Right hindlimb (tissue), 1 donor: ENCODE measurements around the gene ARHGEF26.

Source experiments
- DNase-seq: peaks from one replicate; pipeline ENCODE4 v3.0.0-alpha.2; 2018

The ARHGEF26 gene

GRCh38 chr3:154273381-154273780, 152.2 kb downstream of the ARHGEF26 start:
- no peak for DNase-seq

DNA sequence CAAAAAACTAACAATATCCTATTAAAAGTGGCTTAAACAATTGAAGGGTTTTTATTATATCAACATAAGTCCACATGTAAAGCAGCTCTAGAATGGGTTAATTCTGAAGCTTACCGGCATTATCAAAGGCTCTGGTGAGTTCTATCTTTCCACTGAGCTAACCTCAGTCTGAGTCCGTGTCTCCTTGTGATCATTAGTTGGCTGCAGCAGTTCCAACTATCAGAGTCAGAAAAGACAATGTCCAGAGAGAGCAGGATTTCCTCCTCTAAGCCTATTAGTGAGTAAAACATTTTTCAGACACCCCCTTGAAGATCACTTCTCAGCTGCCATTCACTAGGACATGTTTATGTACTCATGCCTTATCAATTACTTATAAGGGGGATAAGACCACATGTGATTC, 153.2 kb downstream of the ARHGEF26 start:
- DNase-seq, result no peak

GRCh38 chr3:154275292-154275691, 154.1 kb downstream of the ARHGEF26 start:
- DNase-seq, result no peak

DNA sequence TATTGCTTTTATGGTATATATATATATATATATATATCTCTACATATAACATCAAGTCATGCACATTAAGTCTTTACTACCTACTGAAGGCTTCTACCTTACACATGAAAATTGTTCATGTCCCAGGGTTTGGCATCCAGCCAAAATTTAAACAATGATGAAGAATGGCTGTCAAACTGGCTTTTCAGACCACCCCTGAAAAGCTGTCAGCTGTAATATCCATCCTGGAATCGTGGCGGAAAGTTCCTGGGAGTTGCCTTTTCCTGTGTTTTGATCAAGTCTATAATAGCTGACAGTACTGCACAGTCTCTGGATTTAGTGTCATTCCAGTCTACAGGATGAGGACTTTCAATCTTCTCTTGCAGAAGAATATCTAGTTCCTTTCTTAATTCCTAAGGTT, 154.8 kb downstream of the ARHGEF26 start:
- no peak for DNase-seq

DNA sequence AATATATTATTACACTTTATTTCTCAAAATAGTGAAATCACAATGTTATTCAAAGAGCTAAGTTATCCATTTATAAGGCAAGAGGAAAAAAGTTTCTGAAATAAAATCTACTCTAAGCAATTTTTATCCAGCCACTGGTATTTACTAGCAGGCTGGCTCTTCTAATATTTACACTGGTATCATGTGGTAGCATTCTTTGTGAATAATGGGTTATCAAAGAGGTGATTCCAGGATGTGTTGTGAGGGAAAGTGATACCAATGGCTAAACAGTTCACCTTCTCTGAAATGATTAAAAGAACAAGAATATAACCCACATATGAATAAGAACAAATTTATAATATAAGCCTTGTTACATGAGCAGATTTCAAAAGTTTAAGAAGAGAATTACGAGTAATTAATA, 159.0 kb downstream of the ARHGEF26 start:
- DNase-seq, result no peak

GRCh38 chr3:154285221-154285620, 164.0 kb downstream of the ARHGEF26 start:
- DNase-seq, result no peak

DNA sequence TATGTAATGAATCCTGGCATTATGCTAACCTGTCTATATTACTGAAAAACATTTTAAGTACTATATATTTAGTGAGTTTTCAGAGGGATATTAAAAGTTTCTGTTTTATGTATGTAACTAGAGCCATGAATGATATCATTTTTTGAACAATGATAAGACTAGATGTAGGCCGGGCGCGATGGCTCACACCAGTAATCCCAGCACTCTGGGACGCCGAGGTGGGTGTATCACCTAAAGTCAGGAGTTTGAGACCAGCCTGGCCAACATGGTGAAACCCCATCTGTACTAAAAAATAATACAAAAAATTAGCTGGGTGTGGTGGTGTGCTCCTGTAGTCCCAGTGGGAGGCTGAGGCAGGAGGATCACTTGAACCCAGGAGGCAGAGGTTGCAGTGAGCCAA, 169.0 kb downstream of the ARHGEF26 start:
- no peak for DNase-seq

- DNase-seq, result no peak
Observed at GRCh38 chr3:154294016-154294415, 172.8 kb downstream of the ARHGEF26 start.

GRCh38 chr3:154301561-154301960, 180.4 kb downstream of the ARHGEF26 start:
- DNase-seq, result no peak

- no peak for DNase-seq
Observed at GRCh38 chr3:154304116-154304786, 183.1 kb downstream of the ARHGEF26 start.

- no peak for DNase-seq
Observed at GRCh38 chr3:154304936-154305335, 183.7 kb downstream of the ARHGEF26 start.

DNA sequence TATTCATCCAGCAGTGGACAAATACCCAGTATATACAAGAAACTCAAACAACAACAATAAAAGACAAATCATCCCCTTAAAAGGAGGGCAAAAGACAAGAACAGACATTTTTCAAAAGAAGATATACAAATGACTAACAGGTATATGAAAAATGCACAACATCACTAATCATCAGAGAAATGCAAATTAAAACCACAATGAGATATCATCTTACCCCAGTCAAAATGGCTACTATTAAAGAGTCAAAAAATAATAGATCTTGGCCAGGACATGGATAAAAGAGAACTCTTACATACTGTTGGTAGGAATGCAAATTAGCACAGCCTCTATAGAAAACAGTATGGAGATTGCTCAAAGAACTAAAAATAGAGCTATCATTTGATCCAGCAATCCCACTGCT, 186.2 kb downstream of the ARHGEF26 start:
- DNase-seq, result no peak
